Endothelial cell (in vitro differentiated cells): ENCODE data around the gene MCHR2. TPM values are rescaled to one million over a fixed set of nuclear protein-coding genes. Genes with fewer than 3 reads are reported as not detected.
"Not testable (repeated sequence)": the region's sequence is repeated elsewhere in the genome, so short reads cannot be mapped to it uniquely, and the experiment has no call there.

Source experiments
- DNase-seq: peaks from one replicate; pipeline ENCODE4 v3.0.0; 2021; ENCODE audit warnings: low spot score
- H3K27ac Mint-ChIP-seq: one replicate; pipeline ENCODE4 v1.8.0; 2021; ENCODE audit warnings: mixed read lengths, inconsistent platforms; ENCODE audit not compliant: unreplicated experiment
- H3K27me3 Mint-ChIP-seq: one replicate; pipeline ENCODE4 v1.8.0; 2021; ENCODE audit warnings: mild to moderate bottlenecking, moderate library complexity, mixed read lengths, inconsistent platforms; ENCODE audit not compliant: unreplicated experiment
- H3K36me3 Mint-ChIP-seq: one replicate; pipeline ENCODE4 v1.8.0; 2021; ENCODE audit warnings: mild to moderate bottlenecking, low read depth, mixed read lengths, inconsistent platforms; ENCODE audit not compliant: unreplicated experiment
- H3K4me1 Mint-ChIP-seq: one replicate; pipeline ENCODE4 v1.8.0; 2021; ENCODE audit warnings: mild to moderate bottlenecking, mixed read lengths, inconsistent platforms; ENCODE audit not compliant: unreplicated experiment
- H3K4me3 Mint-ChIP-seq: one replicate; pipeline ENCODE4 v1.8.0; 2021; ENCODE audit warnings: mild to moderate bottlenecking, mixed read lengths, inconsistent platforms; ENCODE audit not compliant: unreplicated experiment
- H3K9me3 Mint-ChIP-seq: one replicate; pipeline ENCODE4 v1.8.0; 2021; ENCODE audit warnings: mixed read lengths, inconsistent platforms; ENCODE audit not compliant: unreplicated experiment
- CTCF ChIP-seq: fragments of 200-600 bp; sonication (generic); IDR thresholded peaks from one replicate; pipeline ENCODE4 v1.5.0; 2021; ENCODE audit warnings: antibody characterized with exemption; ENCODE audit not compliant: unreplicated experiment
- long read RNA-seq: library from polyadenylated mRNA; unstranded; transcript quantifications from one replicate; pipeline ENCODE4 v2.0.0, GENCODE V29; 2020; ENCODE audit not compliant: unreplicated experiment
- total RNA-seq: library from RNA; stranded (reverse); fragmentation: NEBNext Ultra II Directional; extraction: Animal tissue kit (Norgen Biotek cat#: 25700); gene quantifications from one replicate; pipeline ENCODE4 v1.2.1, GENCODE V29; 2021; ENCODE audit not compliant: unreplicated experiment

The MCHR2 gene
- not detected for total RNA-seq
- long read RNA-seq = 0 reads

- no peak for TF ChIP-seq CTCF
- H3K27ac Mint-ChIP-seq = no peak within 1 kb of the TSS
Observed at GRCh38 chr6:99993533-99994251, at the start of gene MCHR2. Gene MCHR2 (minus strand): TSS chr6:99994223. CDS start chr6:99956147, 38,076 bp downstream.

GRCh38 chr6:100038546-100038945 is 44.5 kb upstream of the MCHR2 start:
- H3K4me3 Mint-ChIP-seq, H3K9me3 Mint-ChIP-seq, H3K27ac Mint-ChIP-seq, DNase-seq, H3K36me3 Mint-ChIP-seq, H3K27me3 Mint-ChIP-seq: not testable (repeated sequence)
- peaks cover 25% of the 10 kb centered on the region for H3K4me1 Mint-ChIP-seq

More at GRCh38 chr6:99993533-99994251, at the start of gene MCHR2:
- H3K4me1 Mint-ChIP-seq = peaks cover 3% of the 10 kb centered on the region
- DNase-seq = peak; percentile 17
- H3K9me3 Mint-ChIP-seq = no peaks in the 10 kb centered on the region
- peaks cover 4% of the 10 kb centered on the region for H3K27me3 Mint-ChIP-seq
- no peaks in the 10 kb centered on the region for H3K36me3 Mint-ChIP-seq
- H3K4me3 Mint-ChIP-seq = peak within 1 kb of the TSS; percentile 88

- peaks cover 13% of the 10 kb centered on the region for H3K4me1 Mint-ChIP-seq
- DNase-seq = no peak
- H3K27me3 Mint-ChIP-seq = peaks cover 3% of the 10 kb centered on the region
- peaks cover 5% of the 10 kb centered on the region for H3K9me3 Mint-ChIP-seq
- peaks cover 7% of the 10 kb centered on the region for H3K36me3 Mint-ChIP-seq
- no peak overlapping the region for H3K4me3 Mint-ChIP-seq
- TF ChIP-seq CTCF = no peak
- H3K27ac Mint-ChIP-seq = peak overlapping the region; percentile 97
Observed at GRCh38 chr6:100035873-100036653, 42.0 kb upstream of the MCHR2 start.

- no peak overlapping the region for H3K4me3 Mint-ChIP-seq
- no peaks in the 10 kb centered on the region for H3K27me3 Mint-ChIP-seq
- no peaks in the 10 kb centered on the region for H3K36me3 Mint-ChIP-seq
- no peak overlapping the region for H3K27ac Mint-ChIP-seq
- no peaks in the 10 kb centered on the region for H3K9me3 Mint-ChIP-seq
- no peak for DNase-seq
- no peaks in the 10 kb centered on the region for H3K4me1 Mint-ChIP-seq
- TF ChIP-seq CTCF = no peak
Observed at GRCh38 chr6:100023798-100024197, 29.8 kb upstream of the MCHR2 start.

- Mint-ChIP-seq H3K36me3 (peaks cover 1% of the 10 kb centered on the region), H3K27ac (no peak overlapping the region), H3K4me1 (no peaks in the 10 kb centered on the region), H3K9me3 (no peaks in the 10 kb centered on the region), H3K27me3 (no peaks in the 10 kb centered on the region), H3K4me3 (no peak overlapping the region)
- no peak for TF ChIP-seq CTCF
- DNase-seq = no peak
Observed at GRCh38 chr6:100022847-100023246, 28.8 kb upstream of the MCHR2 start.
